CD4-positive, CD25-positive, alpha-beta regulatory T cell (primary cell): Measurements from ENCODE around the gene LRMDA. TPM values are rescaled to one million over a fixed set of nuclear protein-coding genes. Genes with fewer than 3 reads are reported as not detected.

Experiments
- ATAC-seq, 2 donors: fragments of 150-1000 bp; cut with Tn5 transposase; one replicate each; pipeline ENCODE4 v1.10.0; 2021; ENCODE audit warnings: low read depth in 2 of 2, moderate number of reproducible peaks in 2 of 2, moderate library complexity in 1 of 2
- DNase-seq, 3 donors: peaks; one replicate each; pipeline versions ENCODE4 v3.0.0 to v3.0.0-alpha.2; 2012 to 2022; ENCODE audit warnings: mixed read lengths in 1 of 3
- H3K27ac ChIP-seq: one replicate; pipeline ENCODE4 v1.7.0; 2013; ENCODE audit warnings: mild to moderate bottlenecking, low read length; ENCODE audit not compliant: insufficient read depth, poor library complexity, severe bottlenecking
- H3K27me3 ChIP-seq: one replicate; pipeline ENCODE4 v1.7.0; 2013; ENCODE audit warnings: low read length; ENCODE audit not compliant: control insufficient read depth, insufficient read depth
- H3K36me3 ChIP-seq: one replicate; pipeline ENCODE4 v1.7.0; 2013; ENCODE audit warnings: mild to moderate bottlenecking, low read length, moderate library complexity; ENCODE audit not compliant: control insufficient read depth, insufficient read depth
- H3K4me1 ChIP-seq: 2 replicates; pipeline ENCODE4 v1.7.0; 2013; ENCODE audit warnings: mild to moderate bottlenecking, low read length; ENCODE audit not compliant: insufficient read depth, control insufficient read depth, poor library complexity, severe bottlenecking
- H3K4me3 ChIP-seq: one replicate; pipeline ENCODE4 v1.7.0; 2013; ENCODE audit warnings: low read depth, mild to moderate bottlenecking, low read length, moderate library complexity
- H3K9me3 ChIP-seq, 2 experiments: 1 replicate in 1 of 2; 2 replicates in 1 of 2; pipeline ENCODE4 v1.7.0; 2013; ENCODE audit warnings: low read length in 2 of 2, mild to moderate bottlenecking in 1 of 2, moderate library complexity in 1 of 2; ENCODE audit not compliant: control insufficient read depth in 2 of 2
- H3K27ac Mint-ChIP-seq, 3 donors: one replicate each; pipeline ENCODE4 v1.8.0; 2020 to 2022; ENCODE audit warnings: mild to moderate bottlenecking in 3 of 3, mixed read lengths in 3 of 3, moderate library complexity in 2 of 3
- H3K27me3 Mint-ChIP-seq: one replicate; pipeline ENCODE4 v1.8.0; 2022; ENCODE audit warnings: mild to moderate bottlenecking, mixed read lengths
- H3K36me3 Mint-ChIP-seq: one replicate; pipeline ENCODE4 v1.8.0; 2020; ENCODE audit warnings: mixed read lengths
- H3K4me1 Mint-ChIP-seq, 4 donors: one replicate each; pipeline ENCODE4 v1.8.0; 2020 to 2022; ENCODE audit warnings: mixed read lengths in 4 of 4, mild to moderate bottlenecking in 1 of 4
- H3K4me3 Mint-ChIP-seq, 4 donors: one replicate each; pipeline ENCODE4 v1.8.0; 2020 to 2022; ENCODE audit warnings: mild to moderate bottlenecking in 4 of 4, mixed read lengths in 4 of 4, moderate library complexity in 3 of 4
- H3K9me3 Mint-ChIP-seq, 7 donors: one replicate each; pipeline ENCODE4 v1.8.0; 2020 to 2022; ENCODE audit warnings: mixed read lengths in 7 of 7, mild to moderate bottlenecking in 3 of 7, moderate library complexity in 2 of 7
- polyA plus RNA-seq, 4 donors: library from polyadenylated mRNA; unstranded; fragments of 300-500 nt; fragmentation: Illumina TruSeq; gene quantifications; one replicate each; pipeline ENCODE4 v1.2.3, GENCODE V29; 2021
- total RNA-seq: library from RNA; stranded (reverse); gene quantifications from one replicate; pipeline ENCODE4 v1.2.3, GENCODE V29; 2022

The LRMDA gene
- total and polyA plus RNA-seq, 5 donors from 2014 or later = 0.10 TPM; not detected in 4

DNA sequence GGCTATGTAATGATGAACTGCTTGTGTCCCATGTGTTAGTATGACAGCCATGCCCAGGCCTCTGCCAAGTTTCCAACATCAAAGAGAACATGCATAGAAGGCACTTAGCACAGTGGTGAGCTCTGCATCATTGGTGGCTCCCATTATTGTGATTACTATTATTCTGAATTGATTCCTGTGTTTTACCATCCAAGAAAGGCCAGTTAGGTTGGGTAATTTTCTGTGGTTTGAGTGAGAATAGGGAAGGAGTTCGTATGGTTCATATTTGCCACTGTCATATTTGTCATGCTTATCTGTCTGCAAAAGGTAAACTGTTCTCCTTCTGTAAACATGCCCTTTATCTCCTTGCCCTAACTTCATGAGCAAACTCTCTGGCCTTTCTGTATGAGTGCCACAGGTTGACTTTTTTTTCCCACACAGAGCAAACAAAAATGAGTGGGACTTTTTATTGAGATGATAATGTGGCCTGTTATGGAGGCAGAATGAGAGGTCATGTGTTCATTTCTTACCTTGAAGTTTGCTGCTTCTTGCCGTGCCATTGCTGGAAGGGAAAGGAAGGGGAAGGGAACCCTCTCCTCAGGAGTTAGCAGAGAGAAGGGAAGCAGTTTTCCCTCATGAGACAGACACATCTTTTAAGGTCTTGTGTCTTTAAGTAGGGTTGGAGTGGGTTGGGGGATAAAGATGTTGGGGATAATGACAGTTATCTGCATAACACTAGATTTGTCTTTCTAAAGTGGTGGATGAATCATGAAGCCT, 301.9 kb downstream of the LRMDA start:
- no peak overlapping the region for H3K4me3 Mint-ChIP-seq
- no peak overlapping the region for H3K27ac ChIP-seq
- no peaks in the 10 kb centered on the region for H3K27me3 Mint-ChIP-seq
- no peak overlapping the region for H3K27ac Mint-ChIP-seq
- no peaks in the 10 kb centered on the region for H3K4me1 Mint-ChIP-seq
- H3K27me3 ChIP-seq = no peaks in the 10 kb centered on the region
- peaks cover 0 to 3% (median 0%) of the 10 kb centered on the region in 7 donors for H3K9me3 Mint-ChIP-seq
- ATAC-seq (no peak), DNase-seq (no peak)
- H3K4me1 ChIP-seq = no peaks in the 10 kb centered on the region
- no peaks in the 10 kb centered on the region for H3K36me3 ChIP-seq
- H3K36me3 Mint-ChIP-seq = no peaks in the 10 kb centered on the region
- H3K9me3 ChIP-seq = no peaks in the 10 kb centered on the region
- H3K4me3 ChIP-seq = no peak overlapping the region

DNA sequence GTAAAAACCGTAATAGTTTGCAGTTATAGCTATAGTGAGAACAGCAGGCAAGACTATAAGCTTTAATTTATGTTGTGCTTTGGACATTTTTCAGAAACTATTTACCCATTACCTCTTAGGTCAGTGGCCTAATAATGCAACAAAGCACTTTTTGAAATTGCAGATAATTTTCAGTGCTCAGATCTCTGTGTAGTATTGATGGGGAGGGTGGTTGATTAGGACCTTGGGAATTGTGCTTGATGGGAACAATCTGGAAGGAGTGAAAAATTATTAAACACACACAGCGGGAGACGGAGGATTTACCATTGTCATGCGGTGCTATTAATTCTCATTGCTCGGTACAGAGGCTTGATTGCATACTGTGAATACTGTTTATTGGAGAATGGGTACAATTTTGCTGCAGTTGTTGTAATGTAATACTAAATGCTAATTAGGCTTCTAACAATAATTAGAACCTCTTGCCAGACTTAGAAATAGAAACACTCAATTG, 304.8 kb downstream of the LRMDA start:
- Histone ChIP-seq H3K9me3 (no peaks in the 10 kb centered on the region), H3K27ac (no peak overlapping the region), H3K4me1 (no peaks in the 10 kb centered on the region), H3K27me3 (no peaks in the 10 kb centered on the region), H3K4me3 (no peak overlapping the region), H3K36me3 (no peaks in the 10 kb centered on the region)
- Mint-ChIP-seq H3K4me3 (no peak overlapping the region), H3K4me1 (no peaks in the 10 kb centered on the region), H3K27me3 (no peaks in the 10 kb centered on the region), H3K27ac (no peak overlapping the region), H3K9me3 (no peaks in the 10 kb centered on the region), H3K36me3 (no peaks in the 10 kb centered on the region)
- ATAC-seq = no peak
- DNase-seq = no peak

DNA sequence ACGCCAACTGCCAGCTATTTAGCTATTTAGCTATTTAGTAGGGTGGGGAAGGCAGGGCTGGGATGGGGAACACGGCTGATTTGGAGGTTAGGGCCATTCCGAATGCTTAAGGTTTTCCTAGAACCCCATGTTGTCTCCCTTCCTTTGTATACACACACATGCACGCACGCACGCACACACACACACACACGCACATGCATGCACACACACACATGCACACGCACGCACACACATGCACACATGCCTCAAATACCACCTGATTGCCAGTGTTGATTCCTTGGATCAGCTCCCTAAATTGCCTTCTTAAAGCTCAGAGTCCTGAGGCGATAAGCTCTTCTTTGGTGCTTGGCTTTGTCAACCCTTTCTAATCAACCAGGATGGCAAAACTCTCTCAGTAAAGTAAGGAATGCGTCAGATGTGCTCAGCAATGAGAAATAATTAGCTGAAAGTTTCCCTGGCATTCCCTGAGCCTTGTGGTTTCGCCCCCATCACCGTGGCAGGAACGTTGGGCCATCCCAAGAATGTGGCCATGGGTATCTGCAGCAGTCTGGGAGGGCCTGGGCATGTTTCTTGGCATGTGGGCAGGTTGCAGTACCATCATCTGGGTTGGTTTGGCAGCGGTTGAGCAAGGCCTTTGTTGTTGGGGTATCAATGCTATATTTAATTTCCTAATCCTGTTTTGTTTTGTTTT, 305.6 kb downstream of the LRMDA start:
- H3K9me3 Mint-ChIP-seq = peaks cover 0 to under 1% (median 0%) of the 10 kb centered on the region in 7 donors
- H3K36me3 ChIP-seq = no peaks in the 10 kb centered on the region
- no peaks in the 10 kb centered on the region for H3K36me3 Mint-ChIP-seq
- no peak overlapping the region for H3K4me3 Mint-ChIP-seq
- no peaks in the 10 kb centered on the region for H3K27me3 Mint-ChIP-seq
- no peak overlapping the region for H3K27ac ChIP-seq
- no peak for ATAC-seq
- no peaks in the 10 kb centered on the region for H3K9me3 ChIP-seq
- H3K4me3 ChIP-seq = no peak overlapping the region
- no peaks in the 10 kb centered on the region for H3K27me3 ChIP-seq
- no peaks in the 10 kb centered on the region for H3K4me1 Mint-ChIP-seq
- DNase-seq = no peak
- H3K4me1 ChIP-seq = no peaks in the 10 kb centered on the region
- no peak overlapping the region for H3K27ac Mint-ChIP-seq

DNA sequence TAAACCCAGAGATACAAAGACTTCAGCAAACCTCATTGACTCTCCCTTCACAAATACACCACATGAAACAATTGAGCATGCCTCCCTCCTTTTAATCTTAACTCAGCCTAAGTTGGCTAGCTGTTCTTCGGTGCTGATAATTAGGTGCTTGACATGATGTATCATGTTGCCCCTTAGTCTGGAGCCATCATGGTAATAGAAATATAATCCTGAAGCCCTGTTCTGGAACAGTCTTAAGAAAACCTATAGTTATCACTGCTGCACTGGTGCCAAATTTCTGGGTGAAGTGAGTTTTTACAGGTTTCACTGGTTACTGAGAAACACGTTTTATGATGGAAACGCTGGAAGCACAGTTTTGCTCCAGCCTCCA, 306.1 kb downstream of the LRMDA start:
- H3K27ac Mint-ChIP-seq = no peak overlapping the region
- no peak overlapping the region for H3K4me3 ChIP-seq

DNA sequence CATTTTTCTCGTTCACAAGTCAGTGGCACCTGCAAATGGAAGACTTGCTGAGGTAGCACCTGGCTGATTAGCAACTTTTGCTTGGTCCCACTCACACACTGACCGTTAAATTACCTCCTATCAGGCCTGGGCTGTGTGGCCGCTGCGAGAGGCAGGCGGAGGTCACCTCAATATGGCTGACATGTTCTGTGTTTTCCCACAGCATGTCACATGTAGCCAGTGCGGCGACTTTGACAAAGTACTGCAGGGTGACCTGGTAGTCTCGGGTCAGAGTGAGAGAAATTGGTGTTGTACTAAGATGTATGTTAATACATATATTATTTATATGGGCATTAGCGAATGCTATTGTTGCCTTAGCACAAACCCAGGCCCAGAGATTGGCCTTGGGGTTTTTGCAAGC, 307.5 kb downstream of the LRMDA start:
- no peak overlapping the region for H3K27ac ChIP-seq
- H3K36me3 ChIP-seq = no peaks in the 10 kb centered on the region
- no peaks in the 10 kb centered on the region for H3K9me3 ChIP-seq
- peaks cover 0 to 3% (median 0%) of the 10 kb centered on the region in 7 donors for H3K9me3 Mint-ChIP-seq
- H3K27ac Mint-ChIP-seq = no peak overlapping the region
- H3K4me3 ChIP-seq = no peak overlapping the region
- H3K4me3 Mint-ChIP-seq = no peak overlapping the region
- H3K4me1 ChIP-seq = no peaks in the 10 kb centered on the region
- ATAC-seq (no peak), DNase-seq (no peak)
- no peaks in the 10 kb centered on the region for H3K27me3 ChIP-seq
- H3K36me3 Mint-ChIP-seq = no peaks in the 10 kb centered on the region
- H3K27me3 Mint-ChIP-seq = no peaks in the 10 kb centered on the region
- H3K4me1 Mint-ChIP-seq = no peaks in the 10 kb centered on the region

More for the DNA sequence above, 306.1 kb downstream of the LRMDA start:
- no peaks in the 10 kb centered on the region for H3K9me3 ChIP-seq
- ATAC-seq (no peak), DNase-seq (no peak)
- H3K4me1 Mint-ChIP-seq = no peaks in the 10 kb centered on the region
- H3K27me3 ChIP-seq = no peaks in the 10 kb centered on the region
- H3K27me3 Mint-ChIP-seq = no peaks in the 10 kb centered on the region
- no peaks in the 10 kb centered on the region for H3K4me1 ChIP-seq
- no peaks in the 10 kb centered on the region for H3K36me3 Mint-ChIP-seq
- no peaks in the 10 kb centered on the region for H3K36me3 ChIP-seq
- H3K27ac ChIP-seq = no peak overlapping the region
- peaks cover 0 to 2% (median 0%) of the 10 kb centered on the region in 7 donors for H3K9me3 Mint-ChIP-seq
- H3K4me3 Mint-ChIP-seq = no peak overlapping the region

DNA sequence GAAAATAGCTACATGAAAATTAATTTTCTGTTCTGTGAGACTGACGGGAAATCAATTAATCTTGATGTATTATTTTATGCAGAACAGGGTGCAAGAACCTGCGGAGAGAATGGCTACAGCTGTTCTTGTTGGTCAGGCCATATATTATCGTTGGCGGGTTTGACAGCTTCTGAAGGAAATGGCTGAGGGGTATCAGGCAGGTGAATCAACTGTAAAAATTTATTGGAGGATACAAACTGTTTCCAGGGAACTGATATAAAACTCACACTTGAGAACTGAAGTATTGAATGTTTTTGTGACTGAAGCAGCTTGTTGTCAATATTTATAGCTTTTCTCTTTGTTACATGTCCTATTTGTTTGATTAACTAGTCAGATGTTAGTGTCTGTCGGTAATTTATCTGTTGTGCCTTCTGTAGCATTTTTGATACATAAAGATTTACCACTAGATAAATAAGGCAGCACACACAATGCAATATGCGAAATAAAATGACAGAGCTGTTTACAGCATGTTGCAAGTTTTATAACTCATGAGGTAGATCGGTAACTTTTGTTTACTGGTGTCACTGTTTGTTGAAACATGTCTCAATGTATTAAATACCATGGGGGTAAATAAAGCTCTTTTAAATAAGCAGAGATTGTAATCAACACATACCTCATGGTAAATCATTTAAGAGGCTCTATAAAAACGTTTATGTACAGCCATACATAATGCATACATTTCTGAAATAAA, 308.2 kb downstream of the LRMDA start:
- Mint-ChIP-seq H3K4me1 (no peaks in the 10 kb centered on the region), H3K4me3 (no peak overlapping the region), H3K27me3 (no peaks in the 10 kb centered on the region), H3K9me3 (peaks cover 0 to 3% (median 0%) of the 10 kb centered on the region in 7 donors), H3K27ac (no peak overlapping the region), H3K36me3 (no peaks in the 10 kb centered on the region)
- H3K4me1 ChIP-seq = no peaks in the 10 kb centered on the region
- DNase-seq (no peak), ATAC-seq (no peak)
- no peaks in the 10 kb centered on the region for H3K9me3 ChIP-seq
- no peak overlapping the region for H3K4me3 ChIP-seq
- H3K27ac ChIP-seq = no peak overlapping the region
- no peaks in the 10 kb centered on the region for H3K36me3 ChIP-seq
- H3K27me3 ChIP-seq = no peaks in the 10 kb centered on the region

DNA sequence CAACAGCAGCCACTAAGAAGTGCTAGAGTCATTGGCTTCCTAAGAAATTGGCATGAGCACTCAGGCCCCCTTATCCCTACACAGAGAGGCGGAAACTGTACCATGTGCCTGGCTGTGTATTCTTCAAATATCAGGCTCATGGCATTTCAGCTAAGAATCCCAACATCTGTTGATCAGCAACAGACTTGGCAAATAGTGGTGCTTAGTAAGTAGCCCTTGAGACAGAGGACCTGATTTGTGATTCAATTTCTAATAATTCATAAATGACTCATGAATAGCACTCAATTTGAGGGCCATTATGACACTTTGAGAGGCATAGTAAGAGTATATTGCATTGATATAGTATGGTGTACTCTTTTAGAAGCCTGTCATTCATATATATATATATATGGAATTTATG, 309.1 kb downstream of the LRMDA start:
- no peaks in the 10 kb centered on the region for H3K36me3 Mint-ChIP-seq
- peaks cover 0 to 3% (median 0%) of the 10 kb centered on the region in 7 donors for H3K9me3 Mint-ChIP-seq
- H3K4me1 ChIP-seq = no peaks in the 10 kb centered on the region

More for the DNA sequence above, 309.1 kb downstream of the LRMDA start:
- H3K36me3 ChIP-seq = no peaks in the 10 kb centered on the region
- H3K4me1 Mint-ChIP-seq = no peaks in the 10 kb centered on the region
- H3K27me3 ChIP-seq = no peaks in the 10 kb centered on the region
- no peak overlapping the region for H3K4me3 Mint-ChIP-seq
- H3K27me3 Mint-ChIP-seq = peaks cover 5% of the 10 kb centered on the region
- no peak overlapping the region for H3K4me3 ChIP-seq
- DNase-seq (no peak), ATAC-seq (no peak)
- no peak overlapping the region for H3K27ac ChIP-seq
- H3K9me3 ChIP-seq = no peaks in the 10 kb centered on the region
- H3K27ac Mint-ChIP-seq = no peak overlapping the region
